Measurements from ENCODE around the gene NUS1. TPM values are rescaled to one million over a fixed set of nuclear protein-coding genes. Genes with fewer than 3 reads are reported as not detected.
"Not testable (repeated sequence)": the region's sequence is repeated elsewhere in the genome, so short reads cannot be mapped to it uniquely, and the experiment has no call there.

The NUS1 gene
- total RNA-seq (10 to 100 TPM; 34.3 to 34.6 TPM), polyA plus RNA-seq (10 to 100 TPM; 13.1 to 18.4 (median 15.7) TPM), total RNA-seq (19.2 to 95.0 (median 43.7) reads per million in 6 experiments)

GRCh38 chr6:117674991-117675657, at the start of gene NUS1:
NUS1 (plus strand) TSS chr6:117675469; CDS start chr6:117675671, 202 bp downstream.
- peaks cover 9 to 15% (median 14%) of the 10 kb centered on the region in 3 donors for H3K36me3 Mint-ChIP-seq
- peaks cover 32 to 52% (median 49%) of the 10 kb centered on the region in 4 donors for H3K4me1 Mint-ChIP-seq
- DNase-seq = peak; percentile 95 to 99 (median 98)
- POLR2A ChIA-PET = interaction anchor here (0.6 to 1.3 kb wide), 4 partner anchors 73 to 127 kb away, joined by 3 to 5 read pairs (median 4); partner anchors contain the start of gene GOPC
- peak within 1 kb of the TSS; percentile 89 to 98 (median 95) for H3K27ac Mint-ChIP-seq
- peak within 1 kb of the TSS; percentile 86 to 97 (median 92) for H3K4me3 Mint-ChIP-seq
- H3K9me3 Mint-ChIP-seq = peaks cover 0 to 3% (median 0%) of the 10 kb centered on the region in 9 donors
- peaks cover 0 to 2% (median 0%) of the 10 kb centered on the region in 5 donors for H3K27me3 Mint-ChIP-seq
- peak; percentile 89 to 95 for ATAC-seq

- DNase-seq (no peak), ATAC-seq (no peak)
- Mint-ChIP-seq H3K27me3 (peaks cover 0 to 20% (median 1%) of the 10 kb centered on the region in 5 donors), H3K27ac (no peak overlapping the region), H3K36me3 (peaks cover 2 to 22% (median 7%) of the 10 kb centered on the region in 3 donors), H3K4me3 (no peak overlapping the region), H3K9me3 (peaks cover 0 to 48% (median 12%) of the 10 kb centered on the region in 9 donors), H3K4me1 (no peaks in the 10 kb centered on the region)
- POLR2A ChIA-PET = no interaction called here
These were observed 47.7 kb upstream of the NUS1 start for GRCh38 chr6:117627533-117627932.

DNA sequence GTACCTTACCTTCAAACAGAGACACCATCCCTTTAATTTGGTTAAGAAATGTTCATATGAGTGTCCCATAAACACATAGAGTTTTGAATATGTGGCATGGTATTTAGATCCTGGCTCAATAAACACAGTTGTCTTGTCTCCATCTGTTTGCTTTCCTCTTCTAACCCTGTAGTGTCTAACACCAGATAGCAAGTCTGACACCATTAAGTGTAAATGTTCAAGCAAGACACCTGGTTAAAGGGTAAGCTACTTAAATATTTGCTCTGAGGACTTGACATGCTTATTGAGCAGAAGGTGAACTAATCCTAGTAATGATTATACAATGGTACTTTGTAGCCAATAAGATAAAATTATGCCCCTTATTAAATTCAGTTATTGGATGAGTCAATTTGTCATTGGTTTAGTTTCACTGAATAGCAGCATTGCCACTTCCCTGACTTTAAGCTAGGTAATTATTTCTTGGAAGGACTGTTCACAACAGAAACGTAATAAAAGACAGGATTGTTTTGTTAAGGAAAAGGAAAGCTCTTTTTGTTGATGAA, 46.1 kb upstream of the NUS1 start:
- peaks cover 0 to 38% (median 8%) of the 10 kb centered on the region in 9 donors for H3K9me3 Mint-ChIP-seq
- ATAC-seq = no peak
- DNase-seq = no peak
- H3K4me3 Mint-ChIP-seq = no peak overlapping the region
- H3K36me3 Mint-ChIP-seq = peaks cover 2 to 12% (median 7%) of the 10 kb centered on the region in 3 donors
- peaks cover 0 to 20% (median 1%) of the 10 kb centered on the region in 5 donors for H3K27me3 Mint-ChIP-seq
- no peaks in the 10 kb centered on the region for H3K4me1 Mint-ChIP-seq
- POLR2A ChIA-PET = no interaction called here
- no peak overlapping the region for H3K27ac Mint-ChIP-seq

DNA sequence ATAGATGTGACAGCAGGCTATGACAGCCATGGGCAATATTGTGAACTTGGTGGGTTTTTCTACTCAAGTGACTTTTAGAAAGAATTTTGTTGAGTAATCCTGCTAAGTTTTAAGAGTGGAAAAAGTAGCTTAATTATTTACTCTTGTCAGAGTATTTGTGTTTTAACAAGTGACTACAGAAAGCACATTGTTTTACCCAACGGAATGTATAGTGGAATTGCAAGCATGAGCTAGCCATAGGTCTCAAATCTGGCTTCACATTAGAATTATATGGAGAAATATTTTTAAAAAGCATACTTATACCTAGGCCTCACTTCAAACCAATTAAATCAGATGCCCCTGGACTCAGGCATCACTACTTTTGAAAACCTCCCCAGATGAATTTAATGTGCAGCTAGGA, 37.5 kb upstream of the NUS1 start:
- Mint-ChIP-seq H3K4me1 (no peaks in the 10 kb centered on the region), H3K9me3 (peaks cover 0 to 10% (median 0%) of the 10 kb centered on the region in 9 donors), H3K36me3 (peaks cover 0 to 4% (median 0%) of the 10 kb centered on the region in 3 donors), H3K27me3 (peaks cover 0 to 3% (median 0%) of the 10 kb centered on the region in 5 donors), H3K4me3 (no peak overlapping the region), H3K27ac (no peak overlapping the region)
- POLR2A ChIA-PET = no interaction called here
- DNase-seq (no peak), ATAC-seq (no peak)

- Mint-ChIP-seq H3K36me3 (peaks cover 0 to 8% (median 3%) of the 10 kb centered on the region in 3 donors), H3K27ac (no peak overlapping the region), H3K4me3 (no peak overlapping the region), H3K9me3 (peaks cover 0 to 10% (median 0%) of the 10 kb centered on the region in 9 donors), H3K4me1 (no peaks in the 10 kb centered on the region), H3K27me3 (peaks cover 0 to 11% (median 2%) of the 10 kb centered on the region in 5 donors)
- POLR2A ChIA-PET = interaction anchor here (0.5 kb wide), 1 partner anchor 1291 kb away, joined by 4 read pairs; no protein-coding TSS in a partner anchor
- ATAC-seq (no peak), DNase-seq (no peak)
These were observed 32.3 kb upstream of the NUS1 start for GRCh38 chr6:117642976-117643375.

DNA sequence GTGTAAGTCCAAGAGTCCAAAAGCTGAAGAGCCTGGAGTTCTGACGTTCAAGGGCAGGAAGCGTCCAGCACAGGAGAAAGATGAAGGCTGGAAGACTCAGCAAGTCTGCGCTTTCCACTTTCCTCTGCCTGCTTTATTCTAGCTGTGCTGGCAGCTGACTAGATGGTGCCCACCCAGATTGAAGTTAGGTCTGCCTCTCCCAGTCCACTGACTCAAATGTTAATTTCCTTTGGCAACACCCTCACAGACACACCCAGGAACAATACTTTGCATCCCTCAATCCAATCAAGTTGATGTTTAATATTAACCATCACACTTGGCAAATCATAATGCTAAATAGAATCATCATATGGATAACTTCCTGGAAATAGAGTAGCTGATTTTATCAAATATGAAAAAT, 23.3 kb upstream of the NUS1 start:
- H3K27me3 Mint-ChIP-seq, H3K9me3 Mint-ChIP-seq, H3K4me3 Mint-ChIP-seq, DNase-seq, POLR2A ChIA-PET, H3K27ac Mint-ChIP-seq, ATAC-seq, H3K36me3 Mint-ChIP-seq: not testable (repeated sequence)
- H3K4me1 Mint-ChIP-seq = peaks cover 0 to 17% (median 12%) of the 10 kb centered on the region in 4 donors

- no peak for DNase-seq
- Mint-ChIP-seq H3K27ac (no peak overlapping the region), H3K4me1 (peaks cover 0 to 17% (median 12%) of the 10 kb centered on the region in 4 donors), H3K27me3 (no peaks in the 10 kb centered on the region), H3K9me3 (no peaks in the 10 kb centered on the region), H3K4me3 (no peak overlapping the region), H3K36me3 (no peaks in the 10 kb centered on the region)
- no peak for ATAC-seq
- POLR2A ChIA-PET = no interaction called here
These were observed 21.3 kb upstream of the NUS1 start for GRCh38 chr6:117653949-117654348.

DNA sequence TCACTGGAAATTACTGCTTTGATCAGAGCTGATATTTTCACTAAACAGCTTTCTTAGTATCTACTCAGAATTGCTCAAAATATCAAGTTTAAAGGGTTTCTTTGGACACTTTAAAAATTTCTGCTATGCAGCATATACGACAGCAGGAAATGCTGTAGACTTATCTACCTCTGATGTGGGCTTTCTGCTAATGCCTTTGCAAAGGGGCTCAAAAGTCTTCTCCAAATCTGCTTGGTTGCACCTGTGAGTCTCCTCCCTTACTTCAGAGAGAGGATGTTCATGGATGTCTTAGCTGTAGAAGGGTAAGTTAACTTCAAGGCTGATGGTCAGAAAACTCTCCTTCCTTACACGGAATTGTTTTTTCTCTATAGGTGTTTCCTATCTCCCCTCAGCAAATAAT, 19.9 kb upstream of the NUS1 start:
- Mint-ChIP-seq H3K4me1 (peaks cover 0 to 17% (median 12%) of the 10 kb centered on the region in 4 donors), H3K27me3 (no peaks in the 10 kb centered on the region), H3K27ac (peak overlapping the region in 4 of 10 donors; percentile 0 to 30 (median 6)), H3K36me3 (no peaks in the 10 kb centered on the region), H3K9me3 (no peaks in the 10 kb centered on the region), H3K4me3 (no peak overlapping the region)
- DNase-seq = peak in 3 of 10 donors; percentile 10 to 37 (median 34)
- peak; percentile 49 to 95 for ATAC-seq
- POLR2A ChIA-PET = no interaction called here

GRCh38 chr6:117666881-117667280, 8.4 kb upstream of the NUS1 start:
- Mint-ChIP-seq H3K4me3 (no peak overlapping the region), H3K27me3 (peaks cover 0 to 5% (median 0%) of the 10 kb centered on the region in 5 donors), H3K27ac (no peak overlapping the region), H3K9me3 (peaks cover 0 to 3% (median 0%) of the 10 kb centered on the region in 9 donors), H3K4me1 (no peaks in the 10 kb centered on the region), H3K36me3 (no peaks in the 10 kb centered on the region)
- DNase-seq (no peak), ATAC-seq (no peak)
- POLR2A ChIA-PET = no interaction called here

GRCh38 chr6:117668736-117669135, 6.5 kb upstream of the NUS1 start:
- ATAC-seq = no peak
- DNase-seq = no peak
- Mint-ChIP-seq H3K9me3 (peaks cover 0 to 3% (median 0%) of the 10 kb centered on the region in 9 donors), H3K4me3 (no peak overlapping the region), H3K4me1 (peaks cover 0 to 2% (median 1%) of the 10 kb centered on the region in 4 donors), H3K27ac (no peak overlapping the region), H3K27me3 (peaks cover 0 to 5% (median 0%) of the 10 kb centered on the region in 5 donors), H3K36me3 (no peaks in the 10 kb centered on the region)
- POLR2A ChIA-PET = interaction anchor here (0.7 kb wide), 1 partner anchor 10 kb away, joined by 3 read pairs; no protein-coding TSS in a partner anchor

DNA sequence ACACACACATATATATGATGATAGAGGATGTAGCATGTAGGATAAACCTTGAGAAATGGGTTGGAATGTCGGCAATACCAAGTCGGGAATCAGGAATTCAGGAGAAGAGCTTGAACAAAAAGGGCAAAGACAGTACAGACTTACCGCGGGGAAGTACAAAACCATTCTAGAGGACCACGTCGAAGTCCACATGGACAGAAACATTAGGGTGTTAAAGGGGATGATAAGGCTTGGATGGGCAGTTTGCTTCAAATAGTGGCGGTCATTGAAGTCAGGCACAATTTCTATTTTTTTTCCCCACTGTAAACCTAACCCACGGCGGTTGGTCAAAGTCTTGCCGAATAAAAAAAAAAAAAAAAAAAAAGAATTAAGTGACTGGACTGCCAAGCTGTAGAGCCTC, 766 bp upstream of the NUS1 start:
- H3K27me3 Mint-ChIP-seq = peaks cover 0 to 2% (median 0%) of the 10 kb centered on the region in 5 donors
- POLR2A ChIA-PET = interaction anchor here (0.6 to 1.0 kb wide), 3 partner anchors 72 to 126 kb away, joined by 3 to 5 read pairs (median 4); partner anchors contain the start of gene GOPC
- peak overlapping the region; percentile 86 to 97 (median 92) for H3K4me3 Mint-ChIP-seq
- H3K4me1 Mint-ChIP-seq = peaks cover 29 to 46% (median 43%) of the 10 kb centered on the region in 4 donors
- H3K27ac Mint-ChIP-seq = peak overlapping the region; percentile 73 to 95 (median 93)
- H3K9me3 Mint-ChIP-seq = peaks cover 0 to 2% (median 0%) of the 10 kb centered on the region in 9 donors
- no peak for ATAC-seq
- DNase-seq = no peak
- H3K36me3 Mint-ChIP-seq = peaks cover 3 to 9% (median 8%) of the 10 kb centered on the region in 3 donors

GRCh38 chr6:117675658-117676301, 511 bp downstream of the NUS1 start:
- POLR2A ChIA-PET = interaction anchor here (0.6 to 1.3 kb wide), 2 partner anchors 11 to 73 kb away, joined by 3 to 4 read pairs; partner anchors contain the start of gene GOPC
- peaks cover 12 to 19% (median 15%) of the 10 kb centered on the region in 3 donors for H3K36me3 Mint-ChIP-seq
- H3K9me3 Mint-ChIP-seq, H3K27me3 Mint-ChIP-seq: not testable (repeated sequence)
- ATAC-seq (peak; percentile 58 to 61), DNase-seq (peak in 4 of 10 donors; percentile 6 to 29 (median 10))
- peak overlapping the region; percentile 86 to 97 (median 92) for H3K4me3 Mint-ChIP-seq
- H3K4me1 Mint-ChIP-seq = peaks cover 35 to 58% (median 55%) of the 10 kb centered on the region in 4 donors
- H3K27ac Mint-ChIP-seq = peak overlapping the region; percentile 89 to 98 (median 95)
